SK-N-SH (cell line): Measurements from ENCODE around the gene NAXD.

Experiments used
- ELF1 ChIP-seq: IDR thresholded peaks from 2 replicates; pipeline ENCODE4 v1.4.0; 2012
- EZH2phosphoT487 ChIP-seq: fragments of 200-600 bp; sonication (generic); IDR thresholded peaks from 2 replicates; pipeline ENCODE4 v1.6.1; 2017; ENCODE audit warnings: low read depth, mixed run types, mild to moderate bottlenecking, antibody characterized with exemption, moderate library complexity, borderline replicate concordance
- SMC3 ChIP-seq: IDR thresholded peaks from 2 replicates; pipeline ENCODE4 v1.6.1; 2012; ENCODE audit warnings: low read depth, low read length, improper control_type of control experiment

DNA sequence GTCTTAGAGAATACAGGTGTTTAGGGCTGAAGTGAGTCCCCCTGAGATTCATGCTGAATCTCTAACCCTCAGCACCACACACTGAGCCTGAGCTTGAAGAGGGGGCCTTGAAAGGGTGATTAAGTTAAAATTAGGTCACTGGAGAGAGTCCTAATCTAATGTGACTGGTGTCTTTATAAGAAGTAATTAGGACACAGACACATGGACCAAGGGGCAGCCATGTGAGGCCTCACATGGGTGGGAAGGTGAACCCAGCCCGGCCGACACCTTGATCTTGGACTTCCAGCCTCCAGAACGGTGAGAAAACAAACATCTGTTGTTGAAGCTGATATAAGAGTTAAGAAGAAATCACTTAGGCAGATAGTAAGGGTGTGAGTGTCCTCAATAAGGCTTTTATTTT lies 46.7 kb upstream of the NAXD start:
- TF ChIP-seq ELF1: no peak
- TF ChIP-seq EZH2phosphoT487: no peak
- no peak for TF ChIP-seq SMC3
